ENCODE data around the gene LRG1.

LRG1 gene

GRCh38 chr19:4573682-4574081 is 33.8 kb upstream of the LRG1 start:
- Histone ChIP-seq H3K9me3 (ENCODE audit: control insufficient read depth, insufficient read depth, low read depth, low read length) (no peaks in the 10 kb centered on the region), H3K36me3 (ENCODE audit: control insufficient read depth in 2 of 2, insufficient read depth in 1 of 2, low read length in 2 of 2) (no peaks in the 10 kb centered on the region), H3K27ac (ENCODE audit: extremely low read depth, low read depth, low read length) (no peak overlapping the region), H3K4me1 (ENCODE audit: control insufficient read depth, insufficient read depth, low read length) (peaks cover 4% of the 10 kb centered on the region; the same call in 1 of the 2 replicates), H3K4me3 (ENCODE audit: low read depth, low read length) (no peak overlapping the region)
- TF ChIP-seq ZNF768 (tag by site-specific recombination; IDR thresholded peaks at IDR 0.05) (peak; percentile 44; the same call in 1 of the 2 replicates), ZNF211 (tag by site-specific recombination; IDR thresholded peaks at IDR 0.05; ENCODE audit: low read depth) (no peak)
- POLR2A ChIA-PET = no interaction called here
- CTCF ChIA-PET = interaction anchor here (0.6 to 5.2 kb wide), 5 partner anchors 24 to 345 kb away, joined by 3 to 36 read pairs (median 6); no protein-coding TSS in a partner anchor

GRCh38 chr19:4571305-4571917 is 31.6 kb upstream of the LRG1 start:
- ChIA-PET POLR2A (interaction anchor here (0.6 kb wide), 1 partner anchor 11 kb away, joined by 3 read pairs; no protein-coding TSS in a partner anchor), CTCF (interaction anchor here (0.5 to 5.2 kb wide), 6 partner anchors 12 to 115 kb away, joined by 4 to 36 read pairs (median 4); partner anchors contain the start of gene SEMA6B)

More at GRCh38 chr19:4571305-4571917, 31.6 kb upstream of the LRG1 start:
- H3K9me3 ChIP-seq (ENCODE audit: control insufficient read depth, insufficient read depth, low read depth, low read length) = no peaks in the 10 kb centered on the region
- peak; percentile 88 for TF ChIP-seq ZNF768 (tag by site-specific recombination; IDR thresholded peaks at IDR 0.05)
- no peak for TF ChIP-seq ZIC2 (tag by site-specific recombination; IDR thresholded peaks at IDR 0.05)
- no peak for TF ChIP-seq ZNF639 (tag by site-specific recombination; IDR thresholded peaks at IDR 0.05)
- TF ChIP-seq IKZF3 (tag by site-specific recombination; IDR thresholded peaks at IDR 0.05) = 0 out of 2 replicates have a peak, but pooled peaks have one; percentile 14
- no peak for TF ChIP-seq ZNF704 (tag by site-specific recombination; IDR thresholded peaks at IDR 0.05)
- TF ChIP-seq ZNF558 (tag by site-specific recombination; IDR thresholded peaks at IDR 0.05) = no peak
- TF ChIP-seq ZBTB49 (tag by site-specific recombination; IDR thresholded peaks at IDR 0.05; ENCODE audit: low read depth) = no peak
- no peak for TF ChIP-seq TRIM28 (IDR thresholded peaks at IDR 0.05; ENCODE audit: borderline replicate concordance, low read length)
- peak; percentile 52; the same call in 1 of the 2 replicates for TF ChIP-seq ZBTB6 (tag by site-specific recombination; IDR thresholded peaks at IDR 0.05)
- no peak for TF ChIP-seq TSHZ1 (tag by site-specific recombination; IDR thresholded peaks at IDR 0.05; ENCODE audit: borderline replicate concordance)
- TF ChIP-seq ZNF214 (tag by site-specific recombination; IDR thresholded peaks at IDR 0.05; ENCODE audit: borderline replicate concordance) = no peak
- no peak for TF ChIP-seq ZNF830 (tag by site-specific recombination; IDR thresholded peaks at IDR 0.05; ENCODE audit: low read depth)
- TF ChIP-seq ELK4 (IDR thresholded peaks at IDR 0.05; ENCODE audit: borderline replicate concordance, low read depth, low read length) = no peak
- no peak for TF ChIP-seq ZNF555 (tag by site-specific recombination; conservative IDR thresholded peaks at IDR 0.05)
- TF ChIP-seq ZNF391 (tag by site-specific recombination; IDR thresholded peaks at IDR 0.05; ENCODE audit: borderline replicate concordance, low read depth) = no peak
- H3K4me3 ChIP-seq (ENCODE audit: low read depth, low read length) = no peak overlapping the region
- H3K4me1 ChIP-seq (ENCODE audit: control insufficient read depth, insufficient read depth, low read length) = peaks cover 4% of the 10 kb centered on the region; the same call in 1 of the 2 replicates
- H3K27ac ChIP-seq (ENCODE audit: extremely low read depth, low read depth, low read length) = no peak overlapping the region
- H3K36me3 ChIP-seq (ENCODE audit: control insufficient read depth in 2 of 2, insufficient read depth in 1 of 2, low read length in 2 of 2) = no peaks in the 10 kb centered on the region
